A673 (cell line): ENCODE data around the gene FBXW12.

Source experiments
- EZH2 ChIP-seq: fragments of 200-600 bp; sonication (generic); IDR thresholded peaks from 2 replicates; pipeline ENCODE4 v1.6.1; 2017; ENCODE audit warnings: borderline replicate concordance, low read depth, mild to moderate bottlenecking, mixed read lengths, antibody characterized with exemption, low read length; ENCODE audit not compliant: poor library complexity, severe bottlenecking
- TF ChIP-seq, protein P1 (sequence below): fragments of 300-800, 200-600 bp; sonication (generic); conservative IDR thresholded peaks from 2 replicates; pipeline ENCODE4 v1.5.1; 2017; ENCODE audit warnings: low read depth, mild to moderate bottlenecking, antibody characterized with exemption, low read length, moderate library complexity, mixed read lengths

DNA sequence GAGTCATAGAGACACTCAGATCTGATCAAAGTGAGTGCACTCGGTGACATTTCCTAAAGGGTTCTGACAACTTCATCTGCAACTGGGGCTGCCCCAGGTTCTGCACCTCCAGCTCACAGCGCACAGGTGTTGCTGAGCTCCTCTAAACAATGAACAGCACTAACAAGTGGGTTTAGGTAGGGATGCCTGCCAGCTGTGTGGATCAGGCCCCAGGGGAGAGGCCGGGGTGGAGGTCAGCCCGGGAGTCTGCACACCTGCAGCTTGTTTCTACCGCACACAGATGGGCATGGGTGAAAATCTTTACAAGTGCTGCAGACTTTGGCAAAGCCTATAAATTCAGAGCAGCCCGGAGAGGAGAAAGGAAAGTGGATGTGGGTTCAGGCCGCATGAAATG, 355 bp downstream of the FBXW12 start:
- TF ChIP-seq, protein P1, sequence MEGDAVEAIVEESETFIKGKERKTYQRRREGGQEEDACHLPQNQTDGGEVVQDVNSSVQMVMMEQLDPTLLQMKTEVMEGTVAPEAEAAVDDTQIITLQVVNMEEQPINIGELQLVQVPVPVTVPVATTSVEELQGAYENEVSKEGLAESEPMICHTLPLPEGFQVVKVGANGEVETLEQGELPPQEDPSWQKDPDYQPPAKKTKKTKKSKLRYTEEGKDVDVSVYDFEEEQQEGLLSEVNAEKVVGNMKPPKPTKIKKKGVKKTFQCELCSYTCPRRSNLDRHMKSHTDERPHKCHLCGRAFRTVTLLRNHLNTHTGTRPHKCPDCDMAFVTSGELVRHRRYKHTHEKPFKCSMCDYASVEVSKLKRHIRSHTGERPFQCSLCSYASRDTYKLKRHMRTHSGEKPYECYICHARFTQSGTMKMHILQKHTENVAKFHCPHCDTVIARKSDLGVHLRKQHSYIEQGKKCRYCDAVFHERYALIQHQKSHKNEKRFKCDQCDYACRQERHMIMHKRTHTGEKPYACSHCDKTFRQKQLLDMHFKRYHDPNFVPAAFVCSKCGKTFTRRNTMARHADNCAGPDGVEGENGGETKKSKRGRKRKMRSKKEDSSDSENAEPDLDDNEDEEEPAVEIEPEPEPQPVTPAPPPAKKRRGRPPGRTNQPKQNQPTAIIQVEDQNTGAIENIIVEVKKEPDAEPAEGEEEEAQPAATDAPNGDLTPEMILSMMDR, result no peak
- no peak for TF ChIP-seq EZH2
